Right ventricle myocardium inferior (tissue), 1 donor: ENCODE results near the gene PTPN22. TPM values are rescaled to one million over a fixed set of nuclear protein-coding genes. Genes with fewer than 3 reads are reported as not detected.

Experiments used
- ATAC-seq: fragments of 200-7000 bp; cut with Tn5 transposase; one replicate; pipeline ENCODE4 v1.9.1; 2020; ENCODE audit warnings: mild to moderate bottlenecking, moderate library complexity
- DNase-seq: peaks from one replicate; pipeline ENCODE4 v3.0.0; 2021; ENCODE audit errors: missing footprints
- intact Hi-C: fragments of 100-400 bp; cut with DNase I; formaldehyde crosslinking; loops from one replicate; pipeline ENCODE4 v1.11.0; 2022
- total RNA-seq: library from RNA; stranded (reverse); fragmentation: NEBNext Ultra II Directional; extraction: Animal tissue kit (Norgen Biotek cat#: 25700); gene quantifications from one replicate; pipeline ENCODE4 v1.2.1, GENCODE V29; 2021
- donor health status: DM: no; HTN: yes; CAD: no; lungs with severe emphysema.

The PTPN22 gene
- total RNA-seq, 1 donor from 2014 or later = 0.43 TPM

DNA sequence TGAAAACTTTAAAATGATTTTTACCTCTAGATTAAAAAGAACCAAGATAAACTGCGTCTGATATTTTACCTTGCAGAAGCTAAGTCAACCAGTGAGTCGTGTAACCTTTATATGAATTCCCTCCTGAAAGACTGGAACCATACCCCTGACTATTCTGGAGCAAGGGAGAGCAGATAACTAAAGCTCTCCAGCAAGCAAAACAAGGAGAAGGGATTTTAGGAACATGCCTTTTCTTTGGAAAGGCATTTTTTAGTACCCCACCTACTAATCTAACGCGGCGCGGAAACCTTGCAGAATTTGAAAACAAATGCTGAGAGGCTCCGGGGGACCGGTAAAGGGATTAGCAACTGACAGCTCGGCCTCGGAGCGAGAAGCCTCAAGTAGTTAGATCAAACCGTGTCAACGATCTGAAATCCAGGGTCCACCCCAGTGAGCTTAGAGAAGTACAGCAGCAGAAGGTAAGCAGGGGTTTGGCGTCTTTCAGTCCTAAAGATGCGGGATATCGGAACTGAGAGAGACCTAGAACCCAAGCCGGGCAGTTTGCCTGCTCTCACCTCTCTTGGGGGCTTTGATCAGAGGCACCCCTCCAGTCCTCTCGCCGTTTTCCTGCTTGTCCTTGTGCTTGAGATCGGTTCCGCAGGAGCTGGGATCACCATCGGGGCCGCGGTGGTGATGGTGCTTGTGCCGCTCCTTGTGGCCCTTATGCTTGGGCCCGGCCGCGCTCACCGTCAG is 60.2 kb downstream of the PTPN22 start:
- ATAC-seq (peak; percentile 38), DNase-seq (peak; percentile 85)
- intact Hi-C loops = no loop called here

DNA sequence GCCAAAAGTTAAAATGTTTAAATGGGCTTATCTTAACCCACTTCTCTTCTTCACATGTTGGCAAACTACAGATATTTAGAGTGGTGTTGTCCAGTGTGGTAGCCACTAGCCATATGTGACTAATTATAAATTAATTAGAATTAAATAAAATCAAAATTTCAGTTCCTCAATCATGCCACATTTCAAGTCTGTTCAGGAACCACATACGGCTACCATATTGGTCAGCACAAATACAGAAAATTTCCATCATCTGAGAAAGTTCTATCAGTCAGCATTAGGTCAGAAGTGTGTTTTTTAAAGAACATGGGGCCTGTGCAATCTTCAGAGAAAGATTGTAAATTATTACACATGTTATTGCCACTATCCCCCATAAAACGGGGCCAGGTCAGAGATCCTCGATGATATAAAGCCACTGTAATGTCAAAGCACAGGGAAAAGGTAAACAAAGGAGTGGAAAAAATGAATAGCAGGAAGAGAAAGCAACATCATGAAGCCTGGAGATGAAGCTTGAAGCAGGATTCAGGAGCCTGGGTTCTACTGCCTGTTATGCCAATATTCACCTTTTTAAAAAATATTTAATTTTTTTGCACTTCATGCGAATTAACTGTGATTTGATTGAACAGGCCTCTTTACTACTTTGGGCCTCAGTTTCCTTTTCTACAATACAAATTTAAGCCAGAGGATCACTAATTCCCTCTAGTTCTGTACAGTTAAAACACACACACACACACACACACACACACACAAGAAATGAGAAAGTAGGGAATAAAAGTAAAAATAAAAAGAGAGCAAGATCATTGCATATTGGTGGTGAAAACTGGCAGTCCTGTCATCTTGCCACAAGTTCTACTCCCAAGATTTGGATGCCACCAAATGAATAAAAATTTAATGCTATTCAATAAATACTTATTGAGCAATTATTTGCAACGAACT is 61.6 kb downstream of the PTPN22 start:
- ATAC-seq = no peak
- intact Hi-C loops = no loop called here
- DNase-seq = no peak

GRCh38 chr1:113808450-113809195 is 62.9 kb downstream of the PTPN22 start:
- intact Hi-C loops = no loop called here
- ATAC-seq = no peak

DNA sequence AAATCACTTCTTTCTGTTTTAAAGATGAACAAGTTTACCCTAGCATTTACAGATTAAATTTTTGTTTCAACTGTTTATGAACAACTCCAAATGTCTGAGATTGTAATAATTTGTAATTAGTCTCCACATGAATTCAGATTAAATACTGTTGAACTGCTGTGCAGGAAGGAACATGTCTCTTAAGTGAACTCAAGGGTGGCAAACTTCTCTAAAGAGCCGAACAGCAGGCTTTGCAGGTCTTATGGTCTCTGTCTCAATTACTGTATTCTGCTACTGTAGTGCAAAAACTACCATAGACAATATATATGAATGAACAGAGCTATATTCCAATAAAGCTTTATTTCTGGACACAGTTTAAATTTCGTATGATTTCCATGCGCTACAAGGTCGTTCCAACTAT is 65.9 kb downstream of the PTPN22 start:
- intact Hi-C loops = no loop called here
- DNase-seq = no peak
- no peak for ATAC-seq

More at GRCh38 chr1:113808450-113809195, 62.9 kb downstream of the PTPN22 start:
- DNase-seq = no peak

- DNase-seq (peak; percentile 68), ATAC-seq (peak; percentile 17)
- intact Hi-C loops = no loop called here
These were observed 66.3 kb downstream of the PTPN22 start for GRCh38 chr1:113805256-113805531.

GRCh38 chr1:113804421-113805255 is 66.9 kb downstream of the PTPN22 start:
- intact Hi-C loops = no loop called here
- no peak for DNase-seq
- ATAC-seq = peak; percentile 87

- DNase-seq (no peak), ATAC-seq (no peak)
- intact Hi-C loops = no loop called here
These were observed 69.0 kb downstream of the PTPN22 start for GRCh38 chr1:113802367-113803007.

- intact Hi-C loops = no loop called here
- no peak for ATAC-seq
- DNase-seq = no peak
These were observed 71.0 kb downstream of the PTPN22 start for GRCh38 chr1:113800487-113800886.

GRCh38 chr1:113797472-113797871 is 74.0 kb downstream of the PTPN22 start:
- intact Hi-C loops = no loop called here
- no peak for ATAC-seq
- no peak for DNase-seq

- intact Hi-C loops = no loop called here
- DNase-seq (no peak), ATAC-seq (peak; percentile 78)
These were observed 77.4 kb downstream of the PTPN22 start for GRCh38 chr1:113793878-113794834.

- intact Hi-C loops = no loop called here
- ATAC-seq = no peak
- no peak for DNase-seq
These were observed 78.5 kb downstream of the PTPN22 start for GRCh38 chr1:113792986-113793385.

- intact Hi-C loops = no loop called here
- ATAC-seq (no peak), DNase-seq (no peak)
These were observed 79.0 kb downstream of the PTPN22 start for GRCh38 chr1:113792471-113792870.

DNA sequence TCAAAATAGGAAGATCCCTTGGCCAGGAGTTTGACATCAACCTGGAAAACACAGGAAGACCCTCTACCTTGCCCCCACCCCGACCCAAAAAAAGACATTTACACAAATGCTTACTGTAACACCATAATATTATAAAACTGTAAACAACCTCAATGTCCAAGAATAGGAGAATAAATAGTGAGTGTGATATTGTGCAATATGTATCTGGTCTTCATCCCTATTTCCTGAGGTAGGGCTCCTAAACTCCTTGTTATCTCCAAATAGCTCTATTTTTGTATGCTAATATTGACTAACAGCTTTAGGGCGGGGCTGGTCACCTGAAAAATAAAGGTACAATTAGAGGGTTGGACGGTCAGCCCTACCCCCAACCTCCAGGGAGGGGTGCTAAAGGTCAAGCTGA is 82.7 kb downstream of the PTPN22 start:
- no peak for DNase-seq
- intact Hi-C loops = no loop called here
- no peak for ATAC-seq

DNA sequence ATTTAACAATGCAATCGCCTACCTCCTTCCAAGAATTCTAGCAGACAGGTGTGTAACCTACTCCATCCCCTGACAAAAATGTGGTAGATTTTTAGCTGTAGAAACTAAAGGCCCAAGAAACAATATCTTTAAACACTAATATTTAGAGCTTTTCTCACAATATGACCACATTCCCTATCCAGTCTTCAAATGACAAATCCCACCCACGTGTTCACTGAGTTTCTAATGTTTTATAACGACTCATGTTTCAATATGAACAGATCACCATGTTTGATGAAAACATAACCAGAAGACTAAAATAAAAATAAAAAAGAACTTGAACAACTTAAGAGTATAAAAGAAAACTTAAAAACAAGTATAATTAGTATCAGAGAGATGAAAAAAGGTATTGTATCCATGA is 83.8 kb downstream of the PTPN22 start:
- DNase-seq (no peak), ATAC-seq (no peak)
- intact Hi-C loops = no loop called here

- DNase-seq (no peak), ATAC-seq (no peak)
- intact Hi-C loops = no loop called here
These were observed 85.4 kb downstream of the PTPN22 start for GRCh38 chr1:113786069-113786468.

- DNase-seq (no peak), ATAC-seq (peak; percentile 25)
- intact Hi-C loops = no loop called here
These were observed 87.3 kb downstream of the PTPN22 start for GRCh38 chr1:113784104-113784779.
